Measurements from ENCODE around the gene GPX3. TPM values are rescaled to one million over a fixed set of nuclear protein-coding genes. Genes with fewer than 3 reads are reported as not detected.

The GPX3 gene
- total RNA-seq, 1 donor from 2014 or later: 5.3 TPM

GRCh38 chr5:151028717-151029116 lies 8.3 kb downstream of the GPX3 start:
- Mint-ChIP-seq H3K4me1 (ENCODE audit: low read depth) (no peaks in the 10 kb centered on the region), H3K4me3 (ENCODE audit: unreplicated experiment) (no peak overlapping the region), H3K36me3 (ENCODE audit: low read depth) (peaks cover 31% of the 10 kb centered on the region), H3K9me3 (ENCODE audit: low read depth) (no peaks in the 10 kb centered on the region), H3K27me3 (ENCODE audit: low read depth) (no peaks in the 10 kb centered on the region), H3K27ac (ENCODE audit: unreplicated experiment) (no peak overlapping the region)
- TF ChIP-seq CTCF (IDR thresholded peaks at IDR 0.05): no peak
- no peak for DNase-seq (ENCODE audit: low spot score)

GRCh38 chr5:151029179-151030055 lies 9.0 kb downstream of the GPX3 start:
- no peak overlapping the region for H3K4me3 Mint-ChIP-seq (ENCODE audit: unreplicated experiment)
- no peak for DNase-seq (ENCODE audit: low spot score)
- H3K9me3 Mint-ChIP-seq (ENCODE audit: low read depth): no peaks in the 10 kb centered on the region
- H3K27ac Mint-ChIP-seq (ENCODE audit: unreplicated experiment): no peak overlapping the region
- TF ChIP-seq CTCF (IDR thresholded peaks at IDR 0.05): no peak
- peaks cover 38% of the 10 kb centered on the region for H3K36me3 Mint-ChIP-seq (ENCODE audit: low read depth)
- H3K4me1 Mint-ChIP-seq (ENCODE audit: low read depth): no peaks in the 10 kb centered on the region
- H3K27me3 Mint-ChIP-seq (ENCODE audit: low read depth): no peaks in the 10 kb centered on the region

- no peak for DNase-seq (ENCODE audit: low spot score)
- Mint-ChIP-seq H3K36me3 (ENCODE audit: low read depth) (peaks cover 43% of the 10 kb centered on the region), H3K27me3 (ENCODE audit: low read depth) (no peaks in the 10 kb centered on the region), H3K9me3 (ENCODE audit: low read depth) (no peaks in the 10 kb centered on the region), H3K4me1 (ENCODE audit: low read depth) (no peaks in the 10 kb centered on the region), H3K4me3 (ENCODE audit: unreplicated experiment) (no peak overlapping the region), H3K27ac (ENCODE audit: unreplicated experiment) (no peak overlapping the region)
- TF ChIP-seq CTCF (IDR thresholded peaks at IDR 0.05): no peak
Measured at GRCh38 chr5:151030056-151030336, 9.6 kb downstream of the GPX3 start.

- Mint-ChIP-seq H3K36me3 (ENCODE audit: low read depth) (peaks cover 46% of the 10 kb centered on the region), H3K27me3 (ENCODE audit: low read depth) (no peaks in the 10 kb centered on the region), H3K9me3 (ENCODE audit: low read depth) (no peaks in the 10 kb centered on the region), H3K4me3 (ENCODE audit: unreplicated experiment) (no peak overlapping the region), H3K4me1 (ENCODE audit: low read depth) (no peaks in the 10 kb centered on the region), H3K27ac (ENCODE audit: unreplicated experiment) (no peak overlapping the region)
- TF ChIP-seq CTCF (IDR thresholded peaks at IDR 0.05): no peak
- no peak for DNase-seq (ENCODE audit: low spot score)
Measured at GRCh38 chr5:151030379-151030778, 10.0 kb downstream of the GPX3 start.

- peaks cover 54% of the 10 kb centered on the region for H3K36me3 Mint-ChIP-seq (ENCODE audit: low read depth)
- no peaks in the 10 kb centered on the region for H3K27me3 Mint-ChIP-seq (ENCODE audit: low read depth)
- TF ChIP-seq CTCF (IDR thresholded peaks at IDR 0.05): no peak
- no peak overlapping the region for H3K4me3 Mint-ChIP-seq (ENCODE audit: unreplicated experiment)
- DNase-seq (ENCODE audit: low spot score): peak; percentile 68
- no peaks in the 10 kb centered on the region for H3K9me3 Mint-ChIP-seq (ENCODE audit: low read depth)
- H3K27ac Mint-ChIP-seq (ENCODE audit: unreplicated experiment): no peak overlapping the region
- no peaks in the 10 kb centered on the region for H3K4me1 Mint-ChIP-seq (ENCODE audit: low read depth)
Measured at GRCh38 chr5:151031554-151031953, 11.2 kb downstream of the GPX3 start.
